Measurements from ENCODE around the gene DNAH1.

Gene DNAH1

DNA sequence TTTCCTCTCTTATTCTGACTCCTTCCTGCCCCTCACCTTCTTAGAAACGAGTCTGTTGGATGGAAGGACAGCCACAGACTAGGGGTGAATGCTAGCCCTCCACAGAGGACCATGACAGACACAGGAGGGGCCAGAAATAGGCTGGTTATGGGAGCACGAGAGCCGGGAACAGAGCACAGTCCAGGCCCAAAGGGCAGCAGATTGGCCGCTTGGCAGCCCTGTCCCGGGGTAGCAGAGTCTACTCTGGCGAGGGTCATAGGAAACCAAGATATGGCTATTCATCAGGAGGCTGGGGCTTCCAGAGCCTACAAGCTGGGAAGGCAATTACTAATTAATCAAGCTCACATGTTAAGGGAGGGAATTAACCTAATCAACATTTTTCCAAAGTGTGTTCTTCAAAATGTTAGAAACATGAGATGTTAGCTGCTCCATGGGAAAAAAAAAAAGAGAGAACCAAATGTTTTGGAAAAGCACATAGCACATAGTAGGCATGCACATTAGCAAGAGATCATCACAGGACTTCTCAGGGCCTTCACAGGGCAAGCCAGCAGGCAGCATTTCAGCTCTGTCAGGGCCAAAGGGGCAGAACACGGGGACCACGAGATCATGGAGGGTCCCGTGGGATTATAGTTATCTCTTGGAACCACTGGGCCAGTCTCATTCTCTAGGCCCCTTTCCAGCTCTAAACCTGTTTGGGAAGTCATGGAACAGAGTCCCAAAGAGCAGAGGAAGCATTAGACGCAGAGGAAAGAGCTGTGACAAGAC lies 115.5 kb downstream of the DNAH1 start:
- in situ Hi-C loops (cut with MboI; ENCODE audit: low sequenced_read_pairs) = no loop called here

DNA sequence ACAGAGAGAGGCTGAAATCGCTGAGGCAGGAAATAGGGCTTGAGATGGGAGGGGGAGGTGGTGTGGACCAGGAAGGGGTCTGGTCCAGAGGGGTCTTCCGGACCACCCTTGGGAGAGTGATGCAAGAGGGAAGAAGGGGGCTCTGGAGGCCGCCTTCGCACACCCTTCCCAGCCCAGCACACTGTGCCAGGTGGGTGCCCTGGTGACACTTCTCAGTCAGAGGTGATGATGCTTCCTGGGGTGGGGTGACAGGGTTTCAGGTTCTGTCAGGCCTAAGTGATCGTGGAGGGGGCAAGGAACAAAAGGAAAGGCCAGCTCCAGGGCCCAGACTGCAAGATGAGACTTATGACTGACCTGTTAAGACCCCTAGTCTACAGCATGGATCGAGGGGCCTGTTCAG lies 116.1 kb downstream of the DNAH1 start:
- in situ Hi-C loops (cut with MboI; ENCODE audit: low sequenced_read_pairs) = no loop called here

DNA sequence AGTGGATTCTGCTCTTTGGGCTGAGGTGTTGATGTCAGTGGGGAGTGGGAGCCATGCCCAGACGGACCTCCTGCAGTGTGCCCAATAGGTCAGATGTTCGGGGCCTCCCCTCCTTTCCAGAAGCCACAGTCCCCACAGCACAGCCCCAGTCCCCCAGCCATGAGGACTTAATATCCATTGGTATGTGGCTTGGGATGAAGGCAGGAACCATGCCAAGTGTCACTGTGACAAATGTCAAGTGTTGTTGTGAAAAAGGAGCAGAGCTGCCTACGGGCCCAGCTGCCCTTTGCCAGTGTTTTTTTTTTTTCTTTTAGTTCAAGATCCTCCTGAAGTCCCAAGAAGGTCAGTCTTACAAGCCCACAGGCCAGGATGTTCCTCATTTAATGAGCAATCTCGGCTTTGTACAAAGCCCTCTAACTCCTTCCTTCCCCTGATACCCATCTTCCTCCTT lies 116.6 kb downstream of the DNAH1 start:
- in situ Hi-C loops (cut with MboI; ENCODE audit: low sequenced_read_pairs) = no loop called here

DNA sequence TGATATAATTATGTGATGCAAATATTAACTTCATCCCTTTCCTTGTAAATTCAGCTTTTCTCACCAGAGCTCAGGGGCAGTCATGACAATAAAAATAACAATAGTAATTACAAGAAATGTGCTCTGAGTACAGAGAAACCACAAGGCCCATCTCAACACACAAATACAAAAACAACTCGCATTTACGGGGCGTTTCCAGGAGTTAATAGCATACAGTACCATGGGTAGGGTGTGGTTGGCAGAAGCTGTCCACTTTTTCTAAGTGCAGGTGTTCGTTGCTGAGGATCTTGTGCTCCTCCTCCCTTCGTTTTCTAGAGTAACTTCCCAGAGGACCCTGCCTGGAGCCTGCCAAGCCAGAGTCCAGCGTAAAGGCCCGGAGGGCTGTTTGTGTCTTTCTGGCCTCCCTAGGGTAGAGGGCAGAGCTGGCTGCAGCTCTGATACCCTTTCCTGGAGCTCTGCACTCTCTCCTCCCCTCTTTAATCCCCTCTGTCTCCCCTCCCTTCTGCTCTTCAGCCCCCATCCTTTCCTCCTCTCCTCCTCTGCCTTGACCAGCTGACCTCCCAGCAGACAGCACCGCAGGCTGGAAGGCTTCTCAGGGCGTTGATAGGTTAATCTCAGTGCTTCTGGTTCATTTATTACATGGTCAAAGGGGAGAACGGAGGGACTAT lies 117.3 kb downstream of the DNAH1 start:
- in situ Hi-C loops (cut with MboI; ENCODE audit: low sequenced_read_pairs) = no loop called here

DNA sequence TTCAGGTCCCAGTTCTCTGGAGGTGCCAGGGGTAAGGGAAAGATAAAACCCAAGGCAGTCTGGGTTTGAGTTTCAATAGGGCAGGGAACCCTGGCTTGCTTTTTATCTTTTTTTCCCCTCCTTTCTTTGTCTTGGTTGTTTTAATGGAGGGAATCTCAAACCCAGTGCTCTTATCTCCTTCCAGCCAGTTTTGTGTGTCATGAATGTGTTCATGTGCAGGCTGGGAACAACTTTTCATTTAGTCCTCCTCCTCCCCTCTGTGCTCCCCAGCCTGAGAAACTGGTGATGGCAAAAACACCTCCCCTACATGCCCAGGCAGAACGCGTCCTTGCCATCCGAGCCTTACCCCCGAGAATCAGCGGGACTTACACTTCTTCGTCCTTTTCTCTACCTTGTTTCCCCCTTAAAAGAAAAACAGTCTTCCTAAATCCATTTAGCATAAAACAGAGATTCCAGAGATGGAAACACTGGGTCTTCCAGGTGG lies 117.9 kb downstream of the DNAH1 start:
- in situ Hi-C loops (cut with MboI; ENCODE audit: low sequenced_read_pairs) = no loop called here

DNA sequence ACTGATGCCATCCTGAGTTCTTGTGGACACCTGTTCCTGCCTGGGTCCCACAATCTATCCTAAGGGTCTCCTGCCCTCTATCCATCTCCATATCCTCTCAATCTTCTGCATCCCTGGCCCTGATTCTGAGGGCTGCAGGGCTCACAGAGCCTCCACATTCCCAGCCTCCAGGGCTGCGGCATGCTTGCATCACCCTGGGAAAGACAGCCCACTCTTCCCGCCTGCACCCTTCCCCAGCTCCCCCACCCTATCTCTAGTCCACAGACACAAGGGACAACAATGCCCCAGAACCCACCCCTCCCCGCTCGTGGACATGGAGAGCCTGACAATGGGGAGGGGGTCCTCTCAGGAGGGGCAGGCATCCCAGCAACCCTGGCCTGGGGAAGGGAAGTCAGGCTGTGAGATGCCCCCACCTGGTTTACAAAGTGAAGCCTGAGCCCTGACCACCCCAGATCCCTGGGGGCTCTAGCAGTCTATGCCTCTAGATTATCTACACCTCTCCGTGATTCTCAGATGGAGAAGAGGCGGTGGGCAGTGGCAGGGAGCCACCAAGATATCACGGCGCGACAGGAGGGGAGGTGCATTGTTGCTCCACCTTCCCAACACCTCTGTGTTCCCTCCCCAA lies 118.5 kb downstream of the DNAH1 start:
- in situ Hi-C loops (cut with MboI; ENCODE audit: low sequenced_read_pairs) = no loop called here

DNA sequence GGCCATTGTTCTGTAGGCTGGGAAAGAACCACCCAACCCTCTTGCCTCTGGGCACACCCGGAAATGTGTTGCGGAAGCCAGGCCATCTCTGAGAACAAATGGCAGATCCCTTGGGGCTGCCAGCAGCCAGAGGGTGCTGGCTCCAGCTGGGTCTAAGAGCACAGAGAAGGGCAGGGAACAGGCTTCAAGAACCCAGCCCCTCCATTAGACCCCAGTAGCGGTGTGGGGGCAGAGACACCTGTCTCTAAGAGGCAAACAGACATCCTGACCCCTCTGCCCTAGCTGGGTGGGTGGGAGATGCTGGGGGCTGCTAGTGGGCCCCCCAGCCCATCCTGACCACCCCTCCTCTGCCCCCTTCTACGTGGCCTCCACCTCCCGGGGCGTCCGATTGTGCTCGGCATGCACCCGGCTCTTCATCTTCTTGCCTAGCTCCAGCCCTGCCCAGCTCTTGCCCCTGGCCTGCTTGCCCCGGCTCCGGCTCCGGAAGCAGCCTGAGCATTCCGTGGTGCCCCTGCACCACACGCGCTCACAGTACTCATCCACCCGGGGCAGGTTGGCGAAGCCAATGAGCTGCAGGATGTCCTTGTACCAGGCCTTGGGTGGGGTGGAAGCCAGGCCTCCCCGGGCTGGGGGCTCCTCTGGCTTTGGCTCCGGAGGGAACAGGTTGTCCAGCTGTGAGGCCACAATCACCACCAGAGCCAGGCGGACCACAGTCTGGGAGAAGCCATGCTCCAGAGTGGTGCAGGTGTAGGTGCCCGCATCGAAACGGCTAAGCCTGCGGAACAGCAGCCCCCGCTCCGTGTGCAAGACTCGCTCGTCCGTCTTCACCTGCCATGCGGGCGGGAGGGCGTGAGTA lies 119.4 kb downstream of the DNAH1 start:
- in situ Hi-C loops (cut with MboI; ENCODE audit: low sequenced_read_pairs) = no loop called here

DNA sequence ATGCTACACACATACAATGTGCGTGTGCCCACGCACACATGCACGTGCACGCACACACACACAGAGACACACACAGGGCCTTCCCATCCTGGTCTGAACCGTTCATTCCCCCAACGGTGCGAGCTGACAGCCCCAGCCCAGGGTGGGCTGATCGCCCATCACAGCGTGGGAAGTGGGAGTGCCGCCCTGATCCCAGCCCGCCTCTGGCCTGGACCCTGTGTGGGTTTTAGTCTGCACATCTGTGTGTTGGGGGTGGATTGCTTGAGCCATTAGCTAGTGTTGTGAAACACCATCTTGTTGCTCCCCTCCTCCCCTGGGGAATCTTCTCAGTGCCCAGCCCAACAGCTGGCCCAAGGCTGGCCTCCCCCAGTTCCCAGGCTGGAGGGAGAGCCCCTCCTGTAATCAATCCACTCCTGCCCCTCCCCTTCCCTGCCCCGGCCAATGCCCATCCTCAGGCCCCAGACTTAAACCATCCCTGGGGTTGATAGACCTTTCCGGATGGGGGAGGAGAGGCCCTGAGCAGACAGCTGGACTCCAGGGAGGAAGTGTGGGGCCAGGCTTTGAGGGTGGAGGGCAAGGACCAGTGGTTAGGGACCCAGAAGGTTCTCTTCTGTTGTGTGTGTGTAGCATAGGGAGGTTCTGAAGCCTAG lies 120.5 kb downstream of the DNAH1 start:
- in situ Hi-C loops (cut with MboI; ENCODE audit: low sequenced_read_pairs) = no loop called here

DNA sequence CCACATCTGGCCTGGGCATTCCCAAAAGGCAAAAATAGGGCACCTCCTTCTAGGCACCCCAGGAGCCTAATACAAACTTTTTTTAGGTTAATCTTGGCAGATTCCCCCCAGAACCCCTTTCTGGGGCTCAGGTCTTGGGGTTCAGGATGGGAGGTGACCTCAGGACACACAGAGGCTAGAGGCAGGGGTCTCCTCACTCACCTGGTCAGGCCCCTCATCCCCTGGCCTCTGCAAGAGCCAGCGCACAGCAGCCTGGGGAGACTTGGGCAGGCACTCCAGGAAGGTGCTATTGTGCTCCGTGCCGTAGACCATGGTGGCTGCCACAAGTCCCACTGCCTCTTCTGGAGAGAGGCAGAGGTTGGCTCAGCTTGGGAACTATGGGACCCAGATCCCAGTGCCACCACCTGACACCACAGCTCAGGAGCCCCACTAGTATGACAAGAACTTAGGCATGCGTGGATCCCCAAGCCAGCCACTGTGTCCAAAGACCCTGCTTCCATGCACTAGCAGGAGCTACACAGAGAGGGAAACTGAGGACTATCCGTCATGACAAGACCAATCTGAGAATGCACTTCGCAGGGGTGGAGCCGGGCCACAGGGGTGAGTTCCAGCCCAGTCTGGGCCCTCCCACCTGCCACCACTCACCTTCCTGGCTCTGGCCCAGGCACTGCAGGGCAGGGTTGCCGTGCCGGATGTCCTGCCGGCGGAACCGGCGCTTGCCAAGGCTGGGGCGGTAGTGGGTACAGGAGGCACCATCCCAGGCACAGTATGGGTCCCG lies 121.4 kb downstream of the DNAH1 start:
- in situ Hi-C loops (cut with MboI; ENCODE audit: low sequenced_read_pairs) = no loop called here

DNA sequence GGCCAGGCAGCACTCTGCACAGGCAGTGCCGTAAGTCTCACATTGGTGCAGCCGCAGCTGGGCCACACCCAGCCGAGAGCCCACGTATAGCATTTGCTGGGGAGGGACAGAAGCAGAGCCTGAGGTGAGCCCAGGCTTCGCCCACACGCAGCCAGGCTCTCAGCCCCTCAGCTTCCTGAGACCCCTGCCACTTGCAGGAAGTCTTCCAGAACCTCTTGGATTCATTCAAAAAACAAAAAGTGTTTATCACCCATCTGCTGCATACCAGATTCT lies 121.9 kb downstream of the DNAH1 start:
- in situ Hi-C loops (cut with MboI; ENCODE audit: low sequenced_read_pairs) = no loop called here

DNA sequence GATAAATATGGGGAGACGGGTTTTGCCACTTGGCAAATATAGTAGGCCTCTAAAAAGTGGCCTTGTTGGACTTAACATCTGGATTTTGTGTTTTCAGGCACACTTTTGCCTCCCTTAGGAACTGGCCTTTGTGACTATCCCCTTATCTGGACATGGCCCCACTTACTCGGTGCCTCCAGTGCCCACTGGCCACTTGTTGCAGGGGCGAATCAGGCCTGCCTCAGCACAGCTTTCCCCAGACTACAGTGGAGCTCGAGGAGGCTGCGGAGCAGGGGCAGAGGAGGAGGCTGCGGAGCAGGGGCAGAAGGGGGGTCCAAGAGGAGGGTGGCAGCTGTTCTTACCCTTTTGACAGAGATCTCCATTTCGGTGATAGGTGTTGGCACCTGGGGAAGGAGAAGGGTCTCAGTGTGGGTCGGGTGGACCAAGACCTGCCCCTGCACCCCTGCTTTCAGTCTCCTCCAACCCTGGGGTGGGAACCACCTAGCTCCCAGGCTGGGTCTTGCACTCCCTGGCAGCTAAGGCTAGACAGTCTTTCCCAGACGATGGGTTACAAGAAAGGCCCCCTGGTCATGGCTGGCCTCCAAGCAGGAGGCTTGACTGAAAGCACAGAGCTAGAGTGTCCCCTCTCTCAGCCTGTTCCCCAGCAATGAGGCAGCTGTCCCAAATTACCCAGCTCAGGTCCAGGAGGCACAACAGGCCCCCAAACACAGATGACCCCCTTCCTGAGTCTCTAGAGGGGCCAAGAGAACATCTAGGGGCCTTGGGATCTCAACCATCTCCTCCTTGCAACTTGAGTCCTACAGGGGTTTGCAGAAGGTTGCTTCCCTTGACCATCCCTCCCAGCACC lies 122.7 kb downstream of the DNAH1 start:
- in situ Hi-C loops (cut with MboI; ENCODE audit: low sequenced_read_pairs) = no loop called here

DNA sequence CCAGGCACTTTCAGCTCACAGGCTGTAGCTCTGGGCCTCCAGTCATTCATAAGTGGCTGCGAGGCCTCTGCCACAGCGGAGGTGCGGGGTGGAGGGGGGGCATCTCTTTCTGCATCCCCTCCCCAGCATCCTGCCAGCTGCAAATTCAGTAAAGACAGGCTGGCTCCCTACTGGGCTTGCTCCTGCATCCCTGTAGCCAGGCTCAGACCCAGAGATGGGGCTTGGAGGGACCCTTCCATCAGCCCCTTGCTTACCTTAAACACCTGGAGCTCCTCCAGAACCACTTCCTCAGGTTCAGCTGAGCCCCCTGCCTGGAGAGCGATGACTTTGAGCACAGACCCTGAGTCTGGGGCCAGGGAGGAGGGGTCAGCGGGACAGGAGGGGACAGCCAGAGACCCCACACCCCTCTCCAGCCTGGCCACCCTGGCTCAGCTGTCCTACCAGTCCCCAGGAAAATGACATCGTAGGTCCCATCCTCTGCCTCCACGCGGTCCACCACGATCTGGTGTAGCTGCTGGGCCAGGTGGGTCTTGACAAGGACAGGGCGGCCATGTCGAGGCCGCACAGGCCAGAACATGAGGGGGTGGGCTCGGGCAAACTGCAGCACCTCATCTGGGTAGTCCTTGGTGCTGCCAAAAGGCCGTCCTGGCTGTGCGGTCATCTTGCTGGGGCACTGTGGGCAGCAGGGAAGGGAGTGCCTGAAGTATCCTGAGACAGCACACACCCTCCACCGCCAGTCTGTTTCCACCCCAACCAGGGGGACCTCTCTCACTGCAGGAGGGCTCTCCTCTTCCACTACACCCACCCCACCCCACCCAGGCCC lies 123.5 kb downstream of the DNAH1 start:
- in situ Hi-C loops (cut with MboI; ENCODE audit: low sequenced_read_pairs) = no loop called here

DNA sequence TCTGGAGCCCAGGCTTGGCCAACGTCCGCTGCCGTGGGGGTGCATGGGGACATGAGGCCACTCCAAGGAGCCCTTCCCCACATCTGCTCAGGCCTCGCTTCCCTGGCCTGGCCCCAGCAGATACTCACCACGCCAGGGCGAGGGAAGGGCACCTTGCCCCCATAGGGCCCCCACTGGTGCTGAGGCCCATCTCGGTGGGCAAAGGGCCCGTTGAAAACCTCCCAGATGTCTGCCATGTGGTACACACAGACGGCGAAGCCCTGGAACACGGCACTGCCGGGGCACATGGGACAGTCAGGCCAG lies 124.1 kb downstream of the DNAH1 start:
- in situ Hi-C loops (cut with MboI; ENCODE audit: low sequenced_read_pairs) = no loop called here

DNA sequence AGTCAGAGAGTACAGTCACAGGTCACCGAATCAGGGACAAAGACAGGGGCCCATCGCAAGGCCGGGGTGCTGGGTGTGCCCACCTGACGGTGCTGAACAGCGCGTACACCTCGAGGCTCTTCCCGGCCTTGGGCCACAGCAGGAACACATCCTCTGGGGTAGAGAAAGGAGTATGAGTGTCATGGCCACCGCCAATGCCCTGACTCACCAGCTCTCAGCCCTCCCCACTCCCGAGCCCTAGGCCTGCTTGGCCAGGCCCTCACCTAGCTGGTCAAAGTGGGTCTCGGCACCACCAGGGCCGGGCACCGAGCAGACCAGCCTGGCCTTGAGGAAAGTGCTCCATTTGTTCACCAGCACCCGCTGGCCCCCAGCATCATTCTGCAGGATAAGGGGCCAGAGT lies 124.6 kb downstream of the DNAH1 start:
- in situ Hi-C loops (cut with MboI; ENCODE audit: low sequenced_read_pairs) = no loop called here

DNA sequence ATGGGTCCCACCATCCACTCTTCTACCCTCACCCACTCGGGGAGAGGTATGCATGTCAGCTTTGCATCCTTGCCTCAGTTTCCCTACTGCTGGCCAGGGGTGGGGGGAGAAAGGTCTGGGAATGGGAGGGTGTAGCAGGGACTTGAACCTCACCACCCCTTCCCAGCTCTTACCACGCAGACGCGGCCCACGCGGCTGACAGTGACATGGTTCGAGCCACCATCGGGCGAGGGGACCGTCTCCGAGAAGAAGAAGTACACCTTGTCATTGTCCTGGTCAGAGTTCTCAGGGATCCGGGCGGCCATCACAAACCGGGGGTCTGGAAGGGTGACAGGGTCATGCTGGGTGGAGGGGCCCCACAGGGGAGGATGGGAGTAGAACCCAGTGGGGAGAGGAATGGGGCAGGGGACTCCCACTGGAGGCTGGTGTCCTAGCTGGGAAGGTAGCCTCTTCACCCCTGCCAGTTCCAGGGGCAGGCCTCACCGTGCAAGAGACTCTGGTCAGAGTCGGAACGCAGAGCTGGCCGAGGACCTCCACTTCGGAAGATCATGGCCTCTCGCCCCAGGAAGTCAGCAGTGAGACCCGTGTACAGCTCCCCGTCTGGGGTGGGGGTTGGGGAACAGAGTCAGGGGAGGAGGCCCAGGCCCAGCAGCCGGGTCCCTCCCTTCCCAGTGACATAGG lies 125.1 kb downstream of the DNAH1 start:
- in situ Hi-C loops (cut with MboI; ENCODE audit: low sequenced_read_pairs) = no loop called here

DNA sequence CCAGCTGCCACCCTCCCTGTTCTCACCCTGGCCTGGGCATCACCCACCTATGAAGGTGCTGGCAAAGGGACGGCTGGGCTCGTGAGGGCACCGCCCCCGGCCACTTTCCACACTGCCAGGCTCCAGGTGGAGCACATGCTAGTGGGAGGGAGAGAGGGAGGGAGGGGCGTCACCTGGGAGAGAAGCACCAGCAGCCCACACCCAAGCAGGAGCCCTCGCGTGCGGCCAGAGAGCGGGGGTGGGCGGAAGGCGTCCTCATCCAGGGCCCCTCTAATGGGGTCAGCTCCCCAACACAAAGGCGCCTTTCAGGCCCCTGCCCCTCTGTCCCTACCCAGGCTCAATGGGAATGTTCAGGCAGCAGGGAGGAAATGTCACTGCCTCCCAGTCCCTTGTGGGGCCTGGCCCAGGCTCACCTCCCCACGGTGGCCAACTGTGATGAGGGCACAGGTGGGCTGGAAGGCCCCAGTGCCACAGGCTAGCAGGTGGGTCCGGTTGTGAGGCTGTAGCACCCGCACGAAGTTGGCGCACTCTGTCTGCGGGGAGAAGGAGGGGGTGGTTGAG lies 125.7 kb downstream of the DNAH1 start:
- in situ Hi-C loops (cut with MboI; ENCODE audit: low sequenced_read_pairs) = no loop called here

DNA sequence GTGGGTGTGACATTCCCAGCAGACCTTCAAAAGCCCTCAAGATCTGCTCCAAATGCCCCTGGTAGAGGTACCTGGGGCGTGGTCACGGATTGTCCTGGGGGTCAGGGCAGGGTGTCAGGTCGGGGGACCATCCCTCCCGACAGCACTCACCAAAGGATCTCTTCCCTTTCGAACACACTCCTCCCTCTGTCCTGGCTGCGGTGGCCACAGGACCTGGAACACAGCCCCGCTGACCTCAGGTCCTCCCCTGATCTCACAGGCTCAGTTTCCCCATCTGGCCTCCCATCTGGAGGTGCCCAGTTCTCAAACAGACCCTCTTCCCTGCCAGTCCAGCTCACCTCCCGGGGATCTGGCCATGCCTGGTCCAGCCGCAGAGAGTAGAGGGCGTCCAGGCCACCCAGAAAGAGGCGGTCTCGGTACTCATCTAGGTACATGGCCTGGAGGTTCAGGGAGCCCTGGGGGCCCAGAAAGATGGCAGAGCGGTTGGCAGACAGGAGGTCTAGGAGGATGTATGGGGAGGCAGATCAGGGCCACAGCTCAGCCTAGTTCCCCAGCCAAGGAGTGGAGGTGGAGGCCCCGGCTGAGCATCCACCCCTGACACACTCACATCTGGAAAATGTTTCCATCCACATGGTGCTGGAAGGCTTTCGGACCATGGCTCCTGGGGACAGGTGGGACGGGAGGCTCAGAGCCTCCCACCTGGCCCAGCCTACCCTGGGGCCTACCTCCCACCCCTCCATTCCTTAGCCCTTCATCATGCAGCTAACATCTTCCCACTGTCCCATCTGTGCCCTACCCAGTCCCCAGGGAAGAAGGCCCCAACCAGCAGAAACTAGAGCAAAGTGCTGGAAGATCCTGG lies 126.5 kb downstream of the DNAH1 start:
- in situ Hi-C loops (cut with MboI; ENCODE audit: low sequenced_read_pairs) = no loop called here
